Pancreas (tissue), 10 donors: Measurements from ENCODE around the gene SLIT3. TPM values are rescaled to one million over a fixed set of nuclear protein-coding genes. Genes with fewer than 3 reads are reported as not detected.

Experiments
- ATAC-seq, 4 donors: fragments of 200-7000 bp; cut with Tn5 transposase; one replicate each; pipeline versions ENCODE4 v1.8.0 to v1.9.1; 2020; ENCODE audit warnings: mild to moderate bottlenecking in 4 of 4, moderate library complexity in 4 of 4
- DNase-seq, 6 donors: peaks; one replicate each; pipeline ENCODE4 v3.0.0-alpha.2; 2020
- FAIRE-seq: peaks from 2 replicates; lab custom pipeline; 2012; peaks lifted over from hg19 to GRCh38; lab: Jason Lieb, UNC
- H3K27ac ChIP-seq, 4 donors: fragments of 200-600 bp; sonication (generic); 1 replicate in 3 of 4; 2 replicates in 1 of 4; pipeline versions ENCODE4 v1.5.0 to v1.8.0; 2020
- H3K27me3 ChIP-seq, 4 donors: fragments of 200-600 bp; one replicate each; pipeline ENCODE4 v1.8.0; 2021
- H3K36me3 ChIP-seq, 3 donors: fragments of 200-600 bp; sonication (generic) in 1 of 3; one replicate each; pipeline versions ENCODE4 v1.5.0 to v1.8.0; 2020 to 2021
- H3K4me1 ChIP-seq, 3 donors: fragments of 200-600 bp; one replicate each; pipeline ENCODE4 v1.8.0; 2021
- H3K4me3 ChIP-seq, 4 donors: fragments of 200-600 bp; sonication (generic) in 2 of 4; one replicate each; pipeline versions ENCODE4 v1.5.0 to v1.8.0; 2020 to 2021
- H3K9me3 ChIP-seq, 4 donors: fragments of 200-600 bp; one replicate each; pipeline ENCODE4 v1.8.0; 2021
- WGBS, 2 donors: extraction: QIAGEN DNeasy Blood & Tissue Kit; methylation state at CpG; one replicate each; pipeline ENCODE4 v1.1.7; 2013; 5-methylcytosine and 5-hydroxymethylcytosine counted together
- intact Hi-C, 3 donors: fragments of 100-400 bp; cut with DNase I; formaldehyde crosslinking; loops; one replicate each; pipeline versions ENCODE4 v1.11.1 to v1.14.2; 2022
- polyA plus RNA-seq, 2 donors: library from polyadenylated mRNA; stranded (reverse); fragments of 200-250 nt; gene quantifications; one replicate each; pipeline ENCODE4 v1.2.3, GENCODE V29; 2013
- total RNA-seq, 6 donors: library from RNA; stranded (reverse); fragmentation: NEBNext Ultra II Directional in 4 of 6; extraction: Animal tissue kit (Norgen Biotek cat#: 25700) in 4 of 6; gene quantifications; one replicate each; pipeline versions ENCODE4 v1.2.1 to v1.2.4, GENCODE V29; 2021 to 2023
- TF ChIP-seq, protein P1 (sequence below), 4 donors: fragments of 200-600 bp; sonication (generic) in 3 of 4; IDR thresholded peaks; one replicate each; pipeline versions ENCODE4 v1.5.0 to v1.8.0; 2021; ENCODE audit warnings: antibody characterized with exemption in 4 of 4
- donor health status: healthy with polysubstance abuse.
- donor health status: DM: no; HTN: no; CAD: no; lungs with moderate emphysema.
- donor health status: DM: no; HTN: no; CAD: no.
- donor health status: control.
- donor health status: control.
- donor health status: Bipolar disorder and iron deficiency.
- donor health status: DM: yes; HTN: yes; CAD: no.
- donor health status: DM: no; HTN: no; CAD: no.
- donor health status: DM: no; HTN: no; CAD: no.
- donor health status: DM: yes; HTN: yes; CAD: no.

SLIT3 gene
- total and polyA plus RNA-seq, 8 donors, result 1.1 to 11.4 (median 2.1) TPM

DNA sequence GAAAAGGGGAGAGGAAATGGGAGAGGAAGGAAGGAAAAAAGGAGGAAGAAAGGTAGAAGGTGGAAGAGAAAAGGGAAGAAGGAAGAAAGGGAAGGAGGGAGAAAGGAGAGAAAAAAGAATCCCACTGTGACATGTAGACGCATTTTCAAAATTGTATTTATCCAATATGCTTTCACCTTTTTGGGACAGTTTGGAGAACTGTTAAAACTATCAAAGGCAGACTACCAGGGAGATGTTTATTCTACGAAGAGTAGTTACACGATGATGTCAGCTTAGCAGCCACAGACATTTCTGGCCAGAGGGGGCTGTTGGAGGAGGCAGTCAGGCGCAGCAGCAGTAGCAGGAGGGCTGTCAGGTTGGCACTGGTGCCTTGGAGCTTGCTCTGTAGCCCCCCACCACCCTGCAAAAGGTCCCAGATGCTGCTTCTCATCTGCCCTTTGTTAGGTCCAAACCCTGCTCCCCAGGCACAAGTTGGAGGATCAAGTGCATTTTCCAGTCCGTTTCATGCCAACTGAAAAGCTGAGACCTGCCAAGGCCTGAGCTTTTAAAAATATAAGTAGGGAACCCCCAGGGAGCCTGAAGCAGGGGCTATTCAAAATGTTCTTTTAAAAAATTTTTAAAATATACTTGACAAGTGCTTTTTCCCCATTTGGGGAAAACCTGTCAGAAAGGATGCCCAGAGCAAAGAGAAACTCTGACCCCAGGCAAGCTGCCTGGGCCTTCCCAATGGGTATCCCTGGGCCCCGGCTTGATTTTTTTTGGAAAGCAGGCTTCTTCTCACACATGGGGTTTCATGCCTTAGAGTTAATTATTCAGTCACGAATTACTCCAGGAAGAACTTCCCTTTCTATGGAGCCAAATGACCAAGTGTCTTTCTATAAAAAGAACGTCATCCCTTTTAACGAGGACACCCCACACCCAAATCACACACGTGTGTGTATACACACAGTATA is 203.3 kb downstream of the SLIT3 start:
- no peaks in the 10 kb centered on the region for H3K4me1 ChIP-seq
- intact Hi-C loops, result no loop called here
- H3K36me3 ChIP-seq, result no peaks in the 10 kb centered on the region
- H3K4me3 ChIP-seq, result no peak overlapping the region
- no peak for ATAC-seq
- no peak overlapping the region for H3K27ac ChIP-seq
- TF ChIP-seq, protein P1, sequence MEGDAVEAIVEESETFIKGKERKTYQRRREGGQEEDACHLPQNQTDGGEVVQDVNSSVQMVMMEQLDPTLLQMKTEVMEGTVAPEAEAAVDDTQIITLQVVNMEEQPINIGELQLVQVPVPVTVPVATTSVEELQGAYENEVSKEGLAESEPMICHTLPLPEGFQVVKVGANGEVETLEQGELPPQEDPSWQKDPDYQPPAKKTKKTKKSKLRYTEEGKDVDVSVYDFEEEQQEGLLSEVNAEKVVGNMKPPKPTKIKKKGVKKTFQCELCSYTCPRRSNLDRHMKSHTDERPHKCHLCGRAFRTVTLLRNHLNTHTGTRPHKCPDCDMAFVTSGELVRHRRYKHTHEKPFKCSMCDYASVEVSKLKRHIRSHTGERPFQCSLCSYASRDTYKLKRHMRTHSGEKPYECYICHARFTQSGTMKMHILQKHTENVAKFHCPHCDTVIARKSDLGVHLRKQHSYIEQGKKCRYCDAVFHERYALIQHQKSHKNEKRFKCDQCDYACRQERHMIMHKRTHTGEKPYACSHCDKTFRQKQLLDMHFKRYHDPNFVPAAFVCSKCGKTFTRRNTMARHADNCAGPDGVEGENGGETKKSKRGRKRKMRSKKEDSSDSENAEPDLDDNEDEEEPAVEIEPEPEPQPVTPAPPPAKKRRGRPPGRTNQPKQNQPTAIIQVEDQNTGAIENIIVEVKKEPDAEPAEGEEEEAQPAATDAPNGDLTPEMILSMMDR (IDR thresholded peaks at IDR 0.05), result no peak
- WGBS, 2 donors, result 60 to 72% methylated on average over 10 of the region's 10 CpGs
- H3K27me3 ChIP-seq, result no peaks in the 10 kb centered on the region
- no peak for DNase-seq
- FAIRE-seq, result no peak
- no peaks in the 10 kb centered on the region for H3K9me3 ChIP-seq

DNA sequence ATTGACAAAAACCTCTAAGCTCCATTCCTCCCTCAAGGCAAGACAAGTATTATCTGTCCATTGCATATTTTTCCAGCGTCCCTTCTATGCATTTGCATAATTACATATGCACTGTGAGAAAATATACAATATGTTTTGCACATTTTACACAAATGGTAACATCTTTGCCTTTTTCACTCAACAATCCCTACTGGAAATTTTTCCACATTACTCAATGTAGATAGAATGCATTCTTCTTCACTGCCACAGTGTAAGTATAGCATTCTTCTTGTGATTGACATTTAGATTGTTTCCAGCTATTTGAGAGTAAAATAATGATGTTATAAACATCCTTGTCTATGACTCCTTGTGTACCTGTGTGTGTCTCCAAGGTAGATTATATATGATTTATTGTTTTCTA is 205.0 kb downstream of the SLIT3 start:
- TF ChIP-seq, protein P1 (IDR thresholded peaks at IDR 0.05), result no peak
- ATAC-seq (no peak), FAIRE-seq (no peak), DNase-seq (no peak)
- H3K9me3 ChIP-seq, result no peaks in the 10 kb centered on the region
- 54 to 57% methylated on average over 1 of the region's 1 CpG for WGBS, 2 donors
- intact Hi-C loops, result no loop called here
- H3K27ac ChIP-seq, result no peak overlapping the region
- H3K4me3 ChIP-seq, result no peak overlapping the region
- no peaks in the 10 kb centered on the region for H3K4me1 ChIP-seq
- H3K27me3 ChIP-seq, result no peaks in the 10 kb centered on the region
- H3K36me3 ChIP-seq, result no peaks in the 10 kb centered on the region

DNA sequence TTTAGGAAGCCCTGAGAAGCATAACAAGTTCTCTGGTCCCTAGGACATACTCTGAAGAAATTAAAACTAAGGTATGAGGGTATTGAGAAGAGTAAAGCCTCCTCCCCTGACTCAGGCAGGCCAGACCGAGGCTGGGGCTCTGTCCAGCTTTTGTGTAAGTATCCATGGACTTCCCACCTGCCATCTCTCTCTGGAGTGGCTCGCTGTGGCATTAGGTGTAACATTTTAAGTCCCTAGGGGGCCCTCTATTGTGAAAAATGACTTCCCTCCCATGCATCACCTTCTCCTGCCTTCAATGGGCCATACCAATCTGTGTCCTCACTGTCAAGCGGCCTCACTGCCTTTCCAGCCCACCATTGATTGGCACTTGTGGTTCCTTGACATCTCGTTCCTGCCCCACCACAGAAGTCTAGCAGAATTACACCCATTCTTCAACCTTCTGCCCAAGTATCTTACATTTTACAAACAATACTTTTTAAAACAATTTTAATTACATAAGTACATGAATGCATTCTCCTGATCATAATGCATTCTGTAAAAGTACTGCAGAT is 205.5 kb downstream of the SLIT3 start:
- 66 to 84% methylated on average over 4 of the region's 4 CpGs for WGBS, 2 donors
- H3K9me3 ChIP-seq, result no peaks in the 10 kb centered on the region
- no peak for FAIRE-seq

DNA sequence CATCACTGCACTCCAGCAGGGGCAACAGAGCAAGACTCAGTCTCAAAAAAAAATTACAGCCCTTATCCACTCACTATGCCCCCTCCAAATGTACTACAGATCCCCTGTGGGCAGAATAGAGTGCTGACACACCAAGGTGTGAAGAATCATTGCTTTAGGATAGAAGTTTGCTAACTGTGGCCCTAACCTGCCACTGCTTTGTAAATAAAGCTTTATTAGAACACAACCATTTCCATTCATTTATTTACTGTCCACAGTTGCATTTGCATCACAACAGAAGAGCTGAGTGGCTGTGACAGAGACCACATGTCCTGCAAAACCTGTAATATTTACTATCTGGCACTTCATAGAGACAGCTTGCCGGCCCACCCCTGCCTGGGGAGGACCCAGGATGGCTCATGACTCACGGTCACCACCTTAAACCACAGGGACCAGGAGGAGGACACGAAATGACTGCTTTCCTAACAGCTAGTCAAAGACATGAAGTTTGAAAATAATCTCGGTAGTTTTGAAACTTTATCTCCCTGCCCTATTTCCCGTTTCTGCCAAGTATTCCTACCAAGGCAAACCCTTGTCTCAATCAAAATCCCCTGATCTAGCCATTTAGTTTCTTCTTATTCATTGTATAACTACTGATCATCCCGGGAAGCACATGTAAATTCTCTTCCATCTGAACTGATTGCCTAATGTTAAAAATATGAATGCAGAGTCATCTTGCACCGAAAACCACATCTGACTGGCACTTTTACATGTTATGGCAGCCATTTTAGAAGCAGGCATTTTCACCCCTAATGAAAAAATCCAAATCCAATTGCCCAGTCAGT is 206.1 kb downstream of the SLIT3 start:
- DNase-seq (no peak), FAIRE-seq (no peak), ATAC-seq (no peak)
- intact Hi-C loops, result no loop called here
- Histone ChIP-seq H3K4me1 (no peaks in the 10 kb centered on the region), H3K27ac (no peak overlapping the region), H3K27me3 (no peaks in the 10 kb centered on the region), H3K4me3 (no peak overlapping the region), H3K36me3 (no peaks in the 10 kb centered on the region), H3K9me3 (no peaks in the 10 kb centered on the region)
- 66 to 75% methylated on average over 7 of the region's 7 CpGs for WGBS, 2 donors
- TF ChIP-seq, protein P1 (IDR thresholded peaks at IDR 0.05), result no peak

More for the DNA sequence above, 205.5 kb downstream of the SLIT3 start:
- intact Hi-C loops, result no loop called here
- Histone ChIP-seq H3K4me1 (no peaks in the 10 kb centered on the region), H3K4me3 (no peak overlapping the region), H3K27ac (no peak overlapping the region), H3K36me3 (no peaks in the 10 kb centered on the region), H3K27me3 (no peaks in the 10 kb centered on the region)
- ATAC-seq, result no peak
- no peak for DNase-seq
- TF ChIP-seq, protein P1 (IDR thresholded peaks at IDR 0.05), result no peak
